ENCODE data around the gene HORMAD2.

HORMAD2 gene

DNA sequence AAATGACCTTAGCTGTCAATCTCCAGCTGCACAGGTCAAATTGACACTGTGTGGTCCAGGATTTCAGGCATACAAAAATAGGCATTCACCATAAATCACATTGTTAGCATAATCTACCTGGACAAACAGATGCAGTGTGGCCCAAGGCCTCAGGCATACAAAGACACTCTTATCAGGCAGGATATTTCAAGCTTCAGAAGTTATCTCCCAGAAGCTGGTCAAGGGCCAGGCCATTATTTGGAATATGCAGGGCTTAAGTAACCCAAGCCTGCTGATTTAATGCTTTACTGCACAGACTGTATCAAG lies 25.5 kb upstream of the HORMAD2 start:
- TF ChIP-seq, protein P1, sequence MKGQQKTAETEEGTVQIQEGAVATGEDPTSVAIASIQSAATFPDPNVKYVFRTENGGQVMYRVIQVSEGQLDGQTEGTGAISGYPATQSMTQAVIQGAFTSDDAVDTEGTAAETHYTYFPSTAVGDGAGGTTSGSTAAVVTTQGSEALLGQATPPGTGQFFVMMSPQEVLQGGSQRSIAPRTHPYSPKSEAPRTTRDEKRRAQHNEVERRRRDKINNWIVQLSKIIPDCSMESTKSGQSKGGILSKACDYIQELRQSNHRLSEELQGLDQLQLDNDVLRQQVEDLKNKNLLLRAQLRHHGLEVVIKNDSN (IDR thresholded peaks at IDR 0.05): no peak
- no peak for TF ChIP-seq CREB1 (IDR thresholded peaks at IDR 0.05; ENCODE audit: low read depth)
- TF ChIP-seq NFIC (IDR thresholded peaks at IDR 0.05): no peak
- TF ChIP-seq EGR1 (IDR thresholded peaks at IDR 0.05): no peak
- TF ChIP-seq RAD21 (IDR thresholded peaks at IDR 0.05; ENCODE audit: low read depth): no peak
- TF ChIP-seq FOXM1 (IDR thresholded peaks at IDR 0.05; ENCODE audit: borderline replicate concordance, low read depth): no peak
- no peak for TF ChIP-seq TEAD4 (IDR thresholded peaks at IDR 0.05)
- TF ChIP-seq EP300 (IDR thresholded peaks at IDR 0.05; ENCODE audit: borderline replicate concordance): no peak

DNA sequence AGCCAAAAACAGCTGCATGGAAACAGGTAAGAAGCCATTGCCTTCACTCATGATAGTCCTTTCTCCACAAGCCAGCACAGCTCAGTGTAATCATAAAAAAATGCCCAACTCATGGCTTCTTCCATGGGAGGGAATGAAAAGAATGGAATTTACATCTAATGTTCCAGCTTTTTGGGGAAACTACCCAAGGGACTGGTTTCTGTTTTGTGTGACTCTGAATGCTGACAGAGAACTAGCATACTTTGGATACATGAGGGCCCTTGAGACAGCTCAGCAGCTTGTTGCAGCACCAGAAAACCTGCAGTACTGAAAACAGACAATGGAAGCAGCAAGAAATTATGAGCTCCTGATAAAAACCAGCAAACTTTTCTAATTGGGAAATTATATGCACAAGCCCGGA lies 24.2 kb upstream of the HORMAD2 start:
- TF ChIP-seq CEBPB (IDR thresholded peaks at IDR 0.05) (no peak), EGR1 (IDR thresholded peaks at IDR 0.05) (no peak), FOXM1 (IDR thresholded peaks at IDR 0.05; ENCODE audit: borderline replicate concordance, low read depth) (no peak), EP300 (IDR thresholded peaks at IDR 0.05; ENCODE audit: borderline replicate concordance) (no peak), TEAD4 (IDR thresholded peaks at IDR 0.05) (no peak), RAD21 (IDR thresholded peaks at IDR 0.05; ENCODE audit: low read depth) (no peak), NFIC (IDR thresholded peaks at IDR 0.05) (no peak), ZBTB7A (IDR thresholded peaks at IDR 0.05; ENCODE audit: low read depth) (no peak), TAF1 (IDR thresholded peaks at IDR 0.05; ENCODE audit: low read depth) (no peak), YY1 (IDR thresholded peaks at IDR 0.05; ENCODE audit: low read depth) (no peak), CREB1 (IDR thresholded peaks at IDR 0.05; ENCODE audit: low read depth) (no peak)
- TF ChIP-seq, protein P2, sequence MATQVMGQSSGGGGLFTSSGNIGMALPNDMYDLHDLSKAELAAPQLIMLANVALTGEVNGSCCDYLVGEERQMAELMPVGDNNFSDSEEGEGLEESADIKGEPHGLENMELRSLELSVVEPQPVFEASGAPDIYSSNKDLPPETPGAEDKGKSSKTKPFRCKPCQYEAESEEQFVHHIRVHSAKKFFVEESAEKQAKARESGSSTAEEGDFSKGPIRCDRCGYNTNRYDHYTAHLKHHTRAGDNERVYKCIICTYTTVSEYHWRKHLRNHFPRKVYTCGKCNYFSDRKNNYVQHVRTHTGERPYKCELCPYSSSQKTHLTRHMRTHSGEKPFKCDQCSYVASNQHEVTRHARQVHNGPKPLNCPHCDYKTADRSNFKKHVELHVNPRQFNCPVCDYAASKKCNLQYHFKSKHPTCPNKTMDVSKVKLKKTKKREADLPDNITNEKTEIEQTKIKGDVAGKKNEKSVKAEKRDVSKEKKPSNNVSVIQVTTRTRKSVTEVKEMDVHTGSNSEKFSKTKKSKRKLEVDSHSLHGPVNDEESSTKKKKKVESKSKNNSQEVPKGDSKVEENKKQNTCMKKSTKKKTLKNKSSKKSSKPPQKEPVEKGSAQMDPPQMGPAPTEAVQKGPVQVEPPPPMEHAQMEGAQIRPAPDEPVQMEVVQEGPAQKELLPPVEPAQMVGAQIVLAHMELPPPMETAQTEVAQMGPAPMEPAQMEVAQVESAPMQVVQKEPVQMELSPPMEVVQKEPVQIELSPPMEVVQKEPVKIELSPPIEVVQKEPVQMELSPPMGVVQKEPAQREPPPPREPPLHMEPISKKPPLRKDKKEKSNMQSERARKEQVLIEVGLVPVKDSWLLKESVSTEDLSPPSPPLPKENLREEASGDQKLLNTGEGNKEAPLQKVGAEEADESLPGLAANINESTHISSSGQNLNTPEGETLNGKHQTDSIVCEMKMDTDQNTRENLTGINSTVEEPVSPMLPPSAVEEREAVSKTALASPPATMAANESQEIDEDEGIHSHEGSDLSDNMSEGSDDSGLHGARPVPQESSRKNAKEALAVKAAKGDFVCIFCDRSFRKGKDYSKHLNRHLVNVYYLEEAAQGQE (IDR thresholded peaks at IDR 0.05; ENCODE audit: low read depth): no peak
- TF ChIP-seq, protein P3, sequence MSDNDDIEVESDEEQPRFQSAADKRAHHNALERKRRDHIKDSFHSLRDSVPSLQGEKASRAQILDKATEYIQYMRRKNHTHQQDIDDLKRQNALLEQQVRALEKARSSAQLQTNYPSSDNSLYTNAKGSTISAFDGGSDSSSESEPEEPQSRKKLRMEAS (IDR thresholded peaks at IDR 0.05): no peak

DNA sequence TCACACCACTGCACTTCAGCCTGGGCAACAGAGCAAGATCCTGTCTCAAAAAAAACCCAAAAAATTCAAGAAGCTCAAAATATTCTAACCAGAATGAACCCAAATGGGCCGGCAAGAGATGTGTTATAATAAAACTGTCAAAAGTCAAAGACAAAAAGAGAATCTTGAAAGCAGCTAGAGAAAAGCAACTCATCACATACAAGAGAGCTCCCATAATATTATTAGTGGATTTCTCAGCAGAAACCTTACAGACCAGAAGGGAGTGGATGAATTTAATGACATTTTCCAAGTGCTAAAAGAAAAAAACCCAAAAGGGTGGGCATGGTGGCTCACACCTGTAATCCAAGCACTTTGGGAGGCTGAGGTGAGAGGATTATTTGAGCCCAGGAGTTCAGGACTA lies 22.9 kb upstream of the HORMAD2 start:
- TF ChIP-seq, protein P1 (IDR thresholded peaks at IDR 0.05): no peak
- TF ChIP-seq EGR1 (IDR thresholded peaks at IDR 0.05): no peak
- TF ChIP-seq CEBPB (IDR thresholded peaks at IDR 0.05): no peak
- TF ChIP-seq, protein P2 (IDR thresholded peaks at IDR 0.05; ENCODE audit: low read depth): no peak
- TF ChIP-seq TCF12 (IDR thresholded peaks at IDR 0.05; ENCODE audit: low read depth): no peak
- no peak for TF ChIP-seq CREB1 (IDR thresholded peaks at IDR 0.05; ENCODE audit: low read depth)

DNA sequence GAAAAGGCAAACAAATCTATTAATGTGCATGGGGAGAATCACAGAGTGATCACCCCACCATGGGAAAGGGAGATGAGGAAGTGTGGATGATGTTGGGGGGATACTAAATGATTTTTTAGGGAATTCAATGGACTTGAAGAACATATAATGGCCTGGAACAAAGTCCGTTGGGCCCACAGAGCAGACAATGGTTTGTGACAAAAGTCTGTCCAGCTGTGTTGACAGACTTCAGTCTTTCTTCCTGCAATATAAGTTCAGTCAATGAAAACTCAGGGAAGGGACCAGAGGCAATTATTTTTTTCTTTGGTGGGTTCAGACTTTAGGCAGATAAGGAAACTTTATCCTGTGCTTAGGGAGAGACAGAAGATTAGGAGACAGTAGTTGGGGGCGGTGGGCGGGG lies 18.0 kb upstream of the HORMAD2 start:
- TF ChIP-seq CREB1 (IDR thresholded peaks at IDR 0.05; ENCODE audit: low read depth) (no peak), TCF12 (IDR thresholded peaks at IDR 0.05; ENCODE audit: low read depth) (no peak), CEBPB (IDR thresholded peaks at IDR 0.05) (no peak), TEAD4 (IDR thresholded peaks at IDR 0.05) (no peak), TAF1 (IDR thresholded peaks at IDR 0.05; ENCODE audit: low read depth) (no peak), EGR1 (IDR thresholded peaks at IDR 0.05) (no peak), RAD21 (IDR thresholded peaks at IDR 0.05; ENCODE audit: low read depth) (no peak)
- TF ChIP-seq, protein P3 (IDR thresholded peaks at IDR 0.05): no peak
- TF ChIP-seq, protein P1 (IDR thresholded peaks at IDR 0.05): no peak

DNA sequence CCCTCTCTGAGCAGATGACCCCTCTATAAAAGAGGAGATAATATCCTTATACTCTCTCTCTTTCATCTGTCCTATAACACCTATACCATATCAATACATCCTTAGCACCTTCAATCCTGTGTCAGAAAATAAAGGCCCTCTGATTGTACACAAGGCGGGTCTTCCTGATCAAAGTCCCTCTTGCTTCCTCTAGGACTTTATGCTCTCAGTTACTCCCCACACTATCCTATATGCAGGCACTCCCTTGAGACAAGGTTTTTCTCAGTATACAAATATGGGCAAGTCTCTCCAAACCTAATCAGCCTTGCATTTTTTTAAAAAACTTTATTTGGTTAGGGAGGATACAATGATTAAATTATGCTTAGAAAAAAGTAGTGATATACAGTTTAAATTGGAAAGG lies 17.3 kb upstream of the HORMAD2 start:
- TF ChIP-seq RAD21 (IDR thresholded peaks at IDR 0.05; ENCODE audit: low read depth) (no peak), FOXM1 (IDR thresholded peaks at IDR 0.05; ENCODE audit: borderline replicate concordance, low read depth) (no peak), EGR1 (IDR thresholded peaks at IDR 0.05) (no peak), NFIC (IDR thresholded peaks at IDR 0.05) (no peak), YY1 (IDR thresholded peaks at IDR 0.05; ENCODE audit: low read depth) (no peak), TEAD4 (IDR thresholded peaks at IDR 0.05) (no peak), CREB1 (IDR thresholded peaks at IDR 0.05; ENCODE audit: low read depth) (no peak), ZBTB7A (IDR thresholded peaks at IDR 0.05; ENCODE audit: low read depth) (no peak), TCF12 (IDR thresholded peaks at IDR 0.05; ENCODE audit: low read depth) (no peak), TAF1 (IDR thresholded peaks at IDR 0.05; ENCODE audit: low read depth) (no peak)
- TF ChIP-seq, protein P2 (IDR thresholded peaks at IDR 0.05; ENCODE audit: low read depth): no peak
- TF ChIP-seq, protein P1 (IDR thresholded peaks at IDR 0.05): no peak
